Erythroblast (primary cell): Measurements from ENCODE around the gene TBX21.

ENCODE experiments used
- DNase-seq, 2 experiments: peaks; one replicate each; lab custom pipeline; 2025; lab: John Stamatoyannopoulos, UW
- GATA1 ChIP-seq: IDR thresholded peaks from 2 replicates; pipeline ENCODE4 v1.6.1; 2011; ENCODE audit warnings: low read depth, mild to moderate bottlenecking, control low read depth, low read length, moderate library complexity
- POLR2A ChIP-seq: IDR thresholded peaks from 2 replicates; pipeline ENCODE4 v1.6.1; 2011; ENCODE audit warnings: mild to moderate bottlenecking, low read length

Gene TBX21

GRCh38 chr17:47774987-47775580 lies 42.0 kb downstream of the TBX21 start:
- TF ChIP-seq GATA1 (no peak), POLR2A (no peak)
- DNase-seq: no peak

DNA sequence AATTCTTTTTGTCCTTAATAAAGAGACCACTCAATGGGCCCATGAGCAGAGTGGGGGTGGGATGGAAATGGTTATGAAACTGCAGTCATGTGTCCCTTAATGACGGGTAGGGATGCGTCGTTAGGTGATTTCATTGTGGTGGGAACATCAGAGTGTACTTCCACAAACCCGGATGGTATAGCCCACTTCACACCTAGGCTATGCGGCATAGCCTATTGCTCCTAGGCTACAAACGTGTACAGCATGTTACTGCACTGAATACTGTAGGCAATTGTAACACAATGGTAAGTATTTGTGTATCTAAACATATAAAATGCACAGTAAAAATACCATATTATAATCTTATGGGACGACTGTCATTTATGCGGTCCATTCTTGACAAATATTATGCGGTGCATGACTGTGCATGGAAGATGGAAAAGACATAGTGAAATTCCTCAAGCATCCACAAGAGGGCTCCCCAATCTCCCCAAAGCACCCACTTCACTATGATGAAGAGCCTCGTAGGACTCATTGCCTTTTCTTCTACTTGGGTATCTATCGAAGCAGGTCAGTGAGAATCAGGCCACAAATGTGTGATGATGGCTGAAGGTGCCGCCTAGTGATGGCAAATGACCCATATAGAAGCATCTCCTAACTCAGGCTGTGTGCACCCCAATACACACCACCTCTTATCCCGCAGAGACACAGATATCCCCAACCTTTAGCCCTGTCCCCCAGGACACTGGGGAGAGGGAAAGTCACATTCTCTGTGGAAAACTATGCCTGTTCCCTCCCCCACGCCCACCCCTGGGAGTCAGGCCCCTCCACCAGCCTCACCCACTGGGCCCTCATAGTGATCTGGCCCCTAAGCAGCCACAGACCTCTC lies 43.5 kb downstream of the TBX21 start:
- DNase-seq: peak; percentile 54 to 75
- no peak for TF ChIP-seq POLR2A
- no peak for TF ChIP-seq GATA1

- no peak for DNase-seq
- TF ChIP-seq POLR2A: no peak
- TF ChIP-seq GATA1: no peak
Measured at GRCh38 chr17:47778184-47778635, 45.2 kb downstream of the TBX21 start.

GRCh38 chr17:47781397-47781796 lies 48.4 kb downstream of the TBX21 start:
- TF ChIP-seq GATA1: no peak
- no peak for TF ChIP-seq POLR2A
- no peak for DNase-seq

- TF ChIP-seq GATA1 (no peak), POLR2A (no peak)
- DNase-seq: peak; percentile 37 to 40
Measured at GRCh38 chr17:47785538-47786123, 52.6 kb downstream of the TBX21 start.

DNA sequence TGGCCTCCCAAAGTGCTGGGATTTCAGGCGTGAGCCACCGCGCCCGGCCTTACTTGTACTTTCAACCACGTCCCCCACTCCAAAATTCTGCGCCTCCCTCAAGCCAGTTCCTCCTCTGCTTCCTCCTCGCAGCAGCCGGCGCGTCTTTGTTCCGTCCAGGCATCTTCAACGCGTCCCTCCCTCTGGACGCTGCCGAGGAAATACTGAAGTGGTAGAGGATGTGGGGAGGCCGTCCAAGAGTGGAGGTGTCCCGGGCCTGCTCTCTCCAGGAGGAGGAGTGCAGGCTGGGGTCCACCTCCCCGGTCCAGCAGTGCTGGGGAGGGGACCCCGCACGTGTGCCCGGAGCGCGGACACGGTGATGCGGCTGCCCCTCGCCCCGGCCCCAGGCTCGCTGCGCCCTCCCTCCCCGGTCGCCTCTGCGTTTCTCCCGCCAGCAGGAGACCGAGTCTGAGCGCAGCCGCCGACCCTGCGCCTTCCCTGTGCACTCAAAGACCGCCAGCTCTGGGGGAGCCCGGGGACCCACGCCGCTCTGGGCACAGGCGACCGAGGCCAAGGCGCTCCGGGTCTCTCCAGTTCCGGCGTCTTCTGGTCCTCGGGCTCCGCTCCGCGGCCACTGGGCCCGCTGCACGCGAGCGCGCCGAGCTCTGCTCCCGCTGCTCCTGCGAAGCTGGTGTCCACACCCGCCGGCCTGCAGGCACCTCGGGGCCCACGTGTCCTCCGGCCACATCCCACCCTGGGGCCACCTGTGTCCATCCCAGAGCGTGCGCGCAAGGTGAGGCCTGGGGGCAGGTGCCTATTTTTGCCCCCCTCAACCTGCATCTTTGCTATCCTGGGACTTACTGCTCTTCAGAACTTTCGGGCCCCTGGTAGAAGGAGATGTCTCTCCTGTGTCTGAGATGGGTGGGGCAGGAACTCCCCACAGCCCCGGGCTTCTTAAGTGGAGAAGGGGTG lies 56.9 kb downstream of the TBX21 start:
- peak; percentile 14 to 24 for DNase-seq
- TF ChIP-seq POLR2A (no peak), GATA1 (no peak)

DNA sequence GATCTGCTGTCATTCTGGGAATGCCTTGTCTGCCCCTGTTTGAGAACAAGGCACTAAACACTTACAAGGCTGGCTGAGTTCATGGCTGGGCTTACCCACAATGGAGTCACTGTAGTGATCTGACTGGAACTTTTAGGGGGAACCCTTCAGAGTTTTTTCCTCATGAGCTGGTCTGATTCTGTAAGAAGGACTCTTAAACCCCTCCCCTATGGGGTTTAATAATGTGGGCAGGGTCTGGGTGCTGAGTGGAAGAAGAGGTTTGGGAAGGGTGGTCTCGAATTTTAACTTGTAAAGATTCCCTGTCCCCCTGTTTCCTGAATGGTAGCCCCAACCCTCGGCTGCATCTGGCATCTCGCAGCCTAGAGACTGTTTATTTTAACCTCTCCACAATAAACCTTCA lies 58.0 kb downstream of the TBX21 start:
- no peak for TF ChIP-seq POLR2A
- no peak for DNase-seq

DNA sequence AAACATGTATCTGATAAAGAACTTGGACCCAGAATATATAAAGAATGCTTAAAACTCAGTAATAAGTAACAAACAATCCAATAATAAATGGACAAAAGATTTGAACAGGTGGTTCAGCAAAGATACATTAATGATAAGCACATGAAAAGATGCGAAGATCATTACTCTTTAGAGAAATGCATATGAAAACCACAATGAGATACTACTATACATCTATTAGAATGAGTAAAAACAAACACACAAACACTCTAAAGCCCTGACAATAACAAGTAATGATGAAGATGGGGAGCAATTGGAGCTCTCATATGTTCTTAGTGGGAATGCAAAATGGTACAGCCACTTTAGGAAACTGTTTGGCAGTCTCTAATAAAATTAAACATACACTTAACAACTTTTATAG lies 59.4 kb downstream of the TBX21 start:
- no peak for DNase-seq

GRCh38 chr17:47792979-47793378 lies 59.9 kb downstream of the TBX21 start:
- no peak for DNase-seq
- TF ChIP-seq POLR2A (no peak), GATA1 (no peak)

More for the DNA sequence above, 59.4 kb downstream of the TBX21 start:
- TF ChIP-seq GATA1: no peak
